A673 (cell line): ENCODE measurements around the gene CIB2.
"Not testable (repeated sequence)": the region's sequence is repeated elsewhere in the genome, so short reads cannot be mapped to it uniquely, and the experiment has no call there.

Experiments used
- CTCF ChIP-seq: fragments of 300-800, 200-600 bp; sonication (generic); conservative IDR thresholded peaks from 2 replicates; pipeline ENCODE4 v1.5.1; 2017; ENCODE audit warnings: low read depth, mild to moderate bottlenecking, antibody characterized with exemption, low read length, moderate library complexity, mixed read lengths
- EZH2 ChIP-seq: fragments of 200-600 bp; sonication (generic); IDR thresholded peaks from 2 replicates; pipeline ENCODE4 v1.6.1; 2017; ENCODE audit warnings: borderline replicate concordance, low read depth, mild to moderate bottlenecking, mixed read lengths, antibody characterized with exemption, low read length; ENCODE audit not compliant: poor library complexity, severe bottlenecking

GRCh38 chr15:78151075-78151474 lies 19.8 kb upstream of the CIB2 start:
- not testable (repeated sequence) for TF ChIP-seq CTCF, EZH2
